GM21526 (cell line): ENCODE results near the gene ARIH1.
"Not testable (repeated sequence)": the region's sequence is repeated elsewhere in the genome, so short reads cannot be mapped to it uniquely, and the experiment has no call there.

Source experiments
- ATAC-seq: cut with Tn5 transposase; IDR thresholded peaks from one replicate; pipeline ENCODE4 v1.9.1; 2021; ENCODE audit warnings: moderate library complexity; ENCODE audit not compliant: unreplicated experiment, low FRiP score

The ARIH1 gene

GRCh38 chr15:72473614-72474465, at the start of gene ARIH1:
TSS of gene ARIH1 (plus strand) at chr15:72474330. CDS start at chr15:72474640, 310 bp downstream.
- ATAC-seq: peak; percentile 71

- ATAC-seq: no peak
These were observed 47.4 kb upstream of the ARIH1 start for GRCh38 chr15:72426753-72427152.

- no peak for ATAC-seq
These were observed 36.3 kb upstream of the ARIH1 start for GRCh38 chr15:72437650-72438316.

GRCh38 chr15:72442848-72443247, 31.3 kb upstream of the ARIH1 start:
- ATAC-seq: not testable (repeated sequence)

- no peak for ATAC-seq
These were observed 28.7 kb upstream of the ARIH1 start for GRCh38 chr15:72445426-72445825.

GRCh38 chr15:72450805-72451204, 23.3 kb upstream of the ARIH1 start:
- ATAC-seq: no peak

GRCh38 chr15:72451224-72451623, 22.9 kb upstream of the ARIH1 start:
- ATAC-seq: no peak

GRCh38 chr15:72456684-72457083, 17.4 kb upstream of the ARIH1 start:
- ATAC-seq: no peak

GRCh38 chr15:72460402-72460801, 13.7 kb upstream of the ARIH1 start:
- no peak for ATAC-seq

GRCh38 chr15:72463702-72464101, 10.4 kb upstream of the ARIH1 start:
- no peak for ATAC-seq

- no peak for ATAC-seq
These were observed 9.9 kb upstream of the ARIH1 start for GRCh38 chr15:72464251-72464650.

- ATAC-seq: no peak
These were observed 6.0 kb upstream of the ARIH1 start for GRCh38 chr15:72468103-72468502.

GRCh38 chr15:72472992-72473610, 1.0 kb upstream of the ARIH1 start:
- ATAC-seq: no peak

- ATAC-seq: peak; percentile 34
These were observed 359 bp downstream of the ARIH1 start for GRCh38 chr15:72474466-72474911.

GRCh38 chr15:72474912-72475628, 940 bp downstream of the ARIH1 start:
- ATAC-seq: peak; percentile 43

- no peak for ATAC-seq
These were observed 1.5 kb downstream of the ARIH1 start for GRCh38 chr15:72475674-72476073.

- not testable (repeated sequence) for ATAC-seq
These were observed 2.2 kb downstream of the ARIH1 start for GRCh38 chr15:72476330-72476729.

GRCh38 chr15:72481015-72481659, 7.0 kb downstream of the ARIH1 start:
- no peak for ATAC-seq

- ATAC-seq: no peak
These were observed 8.1 kb downstream of the ARIH1 start for GRCh38 chr15:72482275-72482674.

GRCh38 chr15:72483279-72483678, 9.1 kb downstream of the ARIH1 start:
- ATAC-seq: no peak
